ENCODE results near the gene CD6.
A peak's percentile ranks its signal among the peaks of the same experiment; 100 is the strongest.

CD6 gene

DNA sequence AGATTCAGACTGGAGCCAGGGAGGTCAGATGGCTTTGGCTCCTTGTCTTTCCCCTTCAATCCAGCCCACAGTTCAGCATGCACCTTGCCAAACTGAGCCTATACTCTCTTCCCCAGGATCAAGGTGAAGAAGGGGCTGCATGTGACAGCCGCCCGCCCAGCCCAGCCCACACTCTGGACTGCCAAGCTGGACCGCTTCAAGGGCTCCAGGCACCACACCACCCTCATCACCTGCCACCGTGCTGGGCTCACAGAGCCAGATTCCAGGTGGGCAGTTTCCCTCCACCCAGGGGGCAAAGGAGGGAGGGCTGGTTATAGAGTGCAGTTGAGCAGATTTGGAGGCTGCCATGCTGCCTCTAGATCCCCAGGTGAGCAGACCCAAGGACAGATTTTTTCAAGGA lies 41.1 kb upstream of the CD6 start:
- peaks cover 27% of the 10 kb centered on the region for H3K4me1 Mint-ChIP-seq (ENCODE audit: low read depth)
- intact Hi-C loops (cut with micrococcal nuclease), result no loop called here
- H3K27ac Mint-ChIP-seq, result no peak overlapping the region
- H3K36me3 Mint-ChIP-seq (ENCODE audit: low read depth), result no peaks in the 10 kb centered on the region
- peaks cover 57% of the 10 kb centered on the region for H3K27me3 Mint-ChIP-seq
- no peaks in the 10 kb centered on the region for H3K9me3 Mint-ChIP-seq
- H3K4me3 Mint-ChIP-seq, result no peak overlapping the region

DNA sequence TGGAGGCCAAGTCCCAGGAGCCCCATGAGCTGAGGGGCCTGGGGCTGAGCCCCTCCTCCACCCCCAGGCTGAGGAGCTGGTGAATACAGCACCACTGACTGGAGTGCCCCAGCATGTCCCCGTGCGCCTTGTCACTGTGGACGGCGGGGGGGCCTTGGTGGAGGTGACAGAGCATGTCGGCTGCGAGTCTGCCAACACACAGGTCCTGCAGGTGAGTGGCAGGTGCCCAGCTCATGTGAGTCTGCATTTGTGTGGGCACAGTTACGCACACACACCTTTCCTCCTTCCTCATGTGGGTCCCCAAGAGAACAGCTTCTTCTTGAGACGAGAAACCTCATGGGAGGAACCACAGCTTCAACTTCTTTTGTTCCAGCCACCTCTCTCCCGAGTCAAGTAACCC lies 39.6 kb upstream of the CD6 start:
- Mint-ChIP-seq H3K9me3 (no peaks in the 10 kb centered on the region), H3K36me3 (ENCODE audit: low read depth) (peaks cover 12% of the 10 kb centered on the region), H3K27ac (no peak overlapping the region), H3K4me3 (no peak overlapping the region), H3K27me3 (peaks cover 43% of the 10 kb centered on the region), H3K4me1 (ENCODE audit: low read depth) (peaks cover 27% of the 10 kb centered on the region)
- intact Hi-C loops (cut with micrococcal nuclease), result no loop called here

DNA sequence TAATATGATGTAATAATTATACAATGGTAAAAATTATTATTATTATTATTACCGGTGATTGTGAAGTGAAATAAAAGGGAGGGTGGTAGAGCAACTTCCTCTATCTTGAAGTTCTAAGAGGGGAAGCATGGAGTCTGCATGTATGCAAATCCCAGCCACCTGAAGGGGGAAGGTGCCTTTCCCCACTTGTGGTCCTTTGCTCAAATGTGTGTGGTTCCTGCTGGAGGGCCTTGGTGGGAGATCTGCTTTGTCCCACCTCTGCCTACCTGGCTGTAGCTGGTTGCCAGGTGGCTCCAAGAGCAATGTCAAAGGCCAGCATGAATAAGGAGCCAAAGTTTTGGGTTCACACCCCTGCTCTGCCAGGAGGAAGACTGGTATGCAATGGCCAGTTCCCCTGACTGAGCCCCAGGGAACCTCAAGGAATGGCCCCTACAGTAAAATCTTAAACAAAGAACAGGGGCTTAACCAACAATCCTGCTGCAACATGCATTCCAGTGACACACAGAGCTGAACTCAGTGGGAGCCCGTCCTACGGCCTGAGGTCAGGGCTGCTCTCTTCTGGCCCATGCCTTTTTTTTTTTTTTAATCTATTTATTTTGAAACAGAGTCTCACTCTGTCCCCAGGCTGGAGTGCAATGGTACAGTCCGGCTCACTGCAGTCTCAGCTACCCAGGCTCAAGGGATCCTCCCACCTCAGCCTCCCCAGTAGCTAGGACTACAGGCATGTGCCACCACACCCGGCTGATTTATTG lies 38.7 kb upstream of the CD6 start:
- Mint-ChIP-seq H3K9me3 (no peaks in the 10 kb centered on the region), H3K27ac (no peak overlapping the region), H3K4me1 (ENCODE audit: low read depth) (peaks cover 33% of the 10 kb centered on the region), H3K27me3 (peaks cover 35% of the 10 kb centered on the region), H3K4me3 (no peak overlapping the region), H3K36me3 (ENCODE audit: low read depth) (peaks cover 20% of the 10 kb centered on the region)
- intact Hi-C loops (cut with micrococcal nuclease), result no loop called here

DNA sequence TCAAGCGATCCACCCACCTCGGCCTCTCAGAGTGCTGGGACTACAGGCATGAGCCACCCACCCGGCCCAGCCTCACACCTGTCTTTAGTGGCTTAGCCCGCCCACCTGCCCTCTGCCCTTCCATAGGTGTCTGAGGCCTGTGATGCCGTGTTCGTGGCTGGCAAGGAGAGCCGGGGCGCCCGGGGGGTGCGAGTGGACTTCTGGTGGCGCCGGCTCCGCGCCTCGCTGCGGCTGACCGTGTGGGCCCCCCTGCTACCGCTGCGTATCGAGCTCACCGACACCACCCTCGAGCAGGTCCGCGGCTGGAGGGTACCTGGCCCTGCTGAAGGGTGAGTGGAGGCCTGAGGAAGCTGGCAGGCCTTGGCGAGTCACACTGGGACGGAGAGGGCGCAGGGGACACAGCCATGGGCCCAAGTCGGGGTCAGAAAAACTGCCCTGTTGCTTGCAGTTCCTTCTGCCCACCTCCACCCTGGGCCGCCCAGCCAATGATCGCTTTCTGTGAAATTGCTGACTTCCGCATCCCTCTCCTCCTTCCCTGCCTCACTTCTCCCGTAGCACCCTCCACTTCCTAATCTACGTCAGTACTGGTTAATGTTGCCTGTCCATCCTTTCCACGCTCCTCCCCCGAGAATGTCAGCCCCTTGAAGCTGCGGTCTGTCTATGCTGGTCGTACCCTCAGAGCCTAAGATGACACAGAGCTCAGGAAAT lies 37.9 kb upstream of the CD6 start:
- peaks cover 30% of the 10 kb centered on the region for H3K27me3 Mint-ChIP-seq
- H3K27ac Mint-ChIP-seq, result no peak overlapping the region
- intact Hi-C loops (cut with micrococcal nuclease), result no loop called here
- peaks cover 41% of the 10 kb centered on the region for H3K4me1 Mint-ChIP-seq (ENCODE audit: low read depth)
- no peak overlapping the region for H3K4me3 Mint-ChIP-seq
- peaks cover 28% of the 10 kb centered on the region for H3K36me3 Mint-ChIP-seq (ENCODE audit: low read depth)
- no peaks in the 10 kb centered on the region for H3K9me3 Mint-ChIP-seq

DNA sequence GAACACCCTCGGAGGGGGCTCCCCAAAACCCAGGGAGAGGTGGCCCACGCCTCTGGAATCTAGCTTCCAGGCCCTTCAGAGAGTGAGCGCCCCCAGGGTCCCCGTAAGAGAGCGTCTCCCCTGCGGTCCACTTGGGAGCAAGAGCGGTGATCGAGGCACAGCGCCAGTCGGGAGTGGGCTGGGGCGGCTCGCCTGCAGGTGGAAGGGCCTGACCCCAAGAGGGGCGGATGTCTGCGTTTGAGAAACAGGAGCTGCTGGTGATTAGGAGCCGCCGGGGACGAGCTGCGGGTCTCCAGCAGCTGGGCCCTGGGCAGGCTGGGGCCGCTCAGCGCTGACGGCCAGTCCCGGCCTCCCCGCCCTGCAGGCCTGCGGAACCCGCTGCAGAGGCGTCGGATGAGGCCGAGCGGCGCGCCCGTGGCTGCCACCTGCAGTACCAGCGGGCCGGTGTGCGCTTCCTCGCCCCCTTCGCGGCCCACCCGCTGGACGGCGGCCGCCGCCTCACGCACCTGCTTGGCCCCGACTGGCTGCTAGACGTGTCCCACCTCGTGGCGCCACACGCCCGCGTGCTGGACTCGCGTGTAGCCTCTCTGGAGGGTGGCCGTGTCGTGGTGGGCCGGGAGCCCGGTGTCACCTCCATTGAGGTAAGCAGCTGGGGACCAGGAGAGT lies 37.2 kb upstream of the CD6 start:
- H3K36me3 Mint-ChIP-seq (ENCODE audit: low read depth), result peaks cover 35% of the 10 kb centered on the region
- intact Hi-C loops (cut with micrococcal nuclease), result no loop called here
- no peaks in the 10 kb centered on the region for H3K9me3 Mint-ChIP-seq
- H3K4me1 Mint-ChIP-seq (ENCODE audit: low read depth), result peaks cover 48% of the 10 kb centered on the region
- H3K4me3 Mint-ChIP-seq, result no peak overlapping the region
- H3K27me3 Mint-ChIP-seq, result peaks cover 24% of the 10 kb centered on the region
- H3K27ac Mint-ChIP-seq, result no peak overlapping the region

DNA sequence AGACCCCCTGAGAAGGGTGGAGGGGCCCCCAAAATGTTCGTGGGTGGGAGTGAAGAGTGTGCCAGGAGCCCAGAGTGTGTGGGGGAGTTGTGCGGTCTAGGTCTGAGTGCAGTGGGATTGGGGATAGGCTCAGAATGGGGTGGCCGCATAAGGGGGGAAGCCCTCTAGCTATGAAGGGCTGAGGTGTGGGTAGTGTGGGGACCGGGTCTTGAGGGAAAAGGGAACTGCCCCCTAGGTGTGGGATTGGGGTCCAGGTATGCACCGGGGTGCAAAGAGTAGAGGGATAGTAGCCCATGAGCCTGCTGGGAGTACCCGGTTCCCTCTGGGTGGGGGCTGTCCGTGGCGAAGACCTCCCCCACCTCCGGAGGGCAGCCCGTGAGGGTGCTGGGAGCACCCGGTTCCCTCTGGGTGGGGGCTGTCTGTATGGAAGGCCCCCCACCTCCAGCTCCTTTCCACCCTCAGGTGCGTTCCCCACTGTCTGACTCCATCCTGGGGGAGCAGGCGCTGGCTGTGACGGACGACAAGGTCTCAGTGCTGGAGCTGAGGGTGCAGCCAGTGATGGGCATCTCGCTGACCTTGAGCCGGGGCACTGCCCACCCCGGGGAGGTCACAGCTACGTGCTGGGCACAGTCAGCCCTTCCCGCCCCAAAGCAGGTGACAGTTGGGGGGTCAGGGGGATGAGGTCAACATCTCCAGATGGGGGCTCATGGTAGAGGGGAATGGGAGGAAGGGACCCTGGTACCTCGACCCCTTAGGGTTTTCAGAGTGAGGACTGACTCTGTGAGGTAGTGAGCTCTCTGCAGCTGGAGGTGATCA lies 36.5 kb upstream of the CD6 start:
- Mint-ChIP-seq H3K36me3 (ENCODE audit: low read depth) (peaks cover 42% of the 10 kb centered on the region), H3K27ac (peak overlapping the region; percentile 4), H3K4me3 (no peak overlapping the region), H3K9me3 (no peaks in the 10 kb centered on the region), H3K4me1 (ENCODE audit: low read depth) (peaks cover 51% of the 10 kb centered on the region), H3K27me3 (peaks cover 17% of the 10 kb centered on the region)
- intact Hi-C loops (cut with micrococcal nuclease), result no loop called here

DNA sequence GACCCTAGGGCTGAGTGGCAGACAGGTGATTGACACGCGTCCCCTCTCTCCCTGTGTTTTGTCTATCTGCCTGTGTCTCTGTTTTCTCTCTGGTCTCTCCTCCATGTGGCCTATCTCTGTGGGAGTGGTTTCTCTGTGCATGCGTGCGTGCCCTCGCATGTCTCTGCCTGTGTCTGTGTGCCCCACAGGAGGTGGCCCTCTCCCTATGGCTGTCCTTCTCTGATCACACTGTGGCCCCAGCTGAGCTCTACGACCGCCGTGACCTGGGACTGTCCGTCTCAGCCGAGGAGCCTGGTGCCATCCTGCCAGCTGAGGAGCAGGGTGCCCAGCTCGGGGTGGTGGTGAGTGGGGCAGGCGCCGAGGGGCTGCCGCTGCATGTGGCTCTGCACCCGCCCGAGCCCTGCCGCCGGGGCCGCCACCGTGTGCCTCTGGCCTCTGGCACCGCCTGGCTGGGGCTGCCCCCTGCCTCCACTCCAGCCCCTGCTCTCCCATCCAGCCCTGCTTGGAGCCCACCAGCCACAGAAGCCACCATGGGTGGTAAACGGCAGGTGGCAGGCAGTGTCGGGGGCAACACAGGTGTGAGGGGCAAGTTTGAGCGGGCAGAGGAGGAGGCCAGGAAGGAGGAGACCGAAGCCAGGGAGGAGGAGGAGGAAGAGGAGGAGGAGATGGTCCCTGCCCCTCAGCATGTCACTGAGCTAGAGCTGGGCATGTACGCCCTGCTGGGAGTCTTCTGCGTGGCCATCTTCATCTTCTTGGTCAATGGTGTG lies 35.6 kb upstream of the CD6 start:
- H3K4me3 Mint-ChIP-seq, result no peak overlapping the region
- intact Hi-C loops (cut with micrococcal nuclease), result no loop called here
- peaks cover 51% of the 10 kb centered on the region for H3K36me3 Mint-ChIP-seq (ENCODE audit: low read depth)
- H3K27ac Mint-ChIP-seq, result peak overlapping the region; percentile 4
- peaks cover 8% of the 10 kb centered on the region for H3K27me3 Mint-ChIP-seq
- H3K4me1 Mint-ChIP-seq (ENCODE audit: low read depth), result peaks cover 53% of the 10 kb centered on the region
- no peaks in the 10 kb centered on the region for H3K9me3 Mint-ChIP-seq

DNA sequence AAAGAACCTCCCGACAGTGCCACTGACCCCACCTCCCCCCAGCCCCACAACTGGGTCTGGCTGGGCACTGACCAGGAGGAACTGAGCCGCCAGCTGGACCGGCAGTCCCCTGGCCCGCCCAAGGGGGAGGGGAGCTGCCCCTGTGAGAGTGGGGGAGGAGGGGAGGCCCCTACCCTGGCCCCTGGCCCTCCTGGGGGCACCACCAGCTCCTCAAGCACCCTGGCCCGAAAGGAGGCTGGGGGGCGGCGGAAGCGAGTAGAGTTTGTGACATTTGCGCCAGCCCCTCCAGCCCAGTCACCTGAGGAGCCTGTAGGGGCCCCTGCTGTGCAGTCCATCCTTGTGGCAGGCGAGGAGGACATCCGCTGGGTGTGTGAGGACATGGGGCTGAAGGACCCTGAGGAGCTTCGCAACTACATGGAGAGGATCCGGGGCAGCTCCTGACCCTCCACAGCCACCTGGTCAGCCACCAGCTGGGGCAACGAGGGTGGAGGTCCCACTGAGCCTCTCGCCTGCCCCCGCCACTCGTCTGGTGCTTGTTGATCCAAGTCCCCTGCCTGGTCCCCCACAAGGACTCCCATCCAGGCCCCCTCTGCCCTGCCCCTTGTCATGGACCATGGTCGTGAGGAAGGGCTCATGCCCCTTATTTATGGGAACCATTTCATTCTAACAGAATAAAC lies 34.9 kb upstream of the CD6 start:
- peaks cover 61% of the 10 kb centered on the region for H3K4me1 Mint-ChIP-seq (ENCODE audit: low read depth)
- H3K36me3 Mint-ChIP-seq (ENCODE audit: low read depth), result peaks cover 59% of the 10 kb centered on the region
- H3K27ac Mint-ChIP-seq, result no peak overlapping the region
- intact Hi-C loops (cut with micrococcal nuclease), result no loop called here
- H3K4me3 Mint-ChIP-seq, result no peak overlapping the region
- peaks cover under 1% of the 10 kb centered on the region for H3K27me3 Mint-ChIP-seq
- H3K9me3 Mint-ChIP-seq, result no peaks in the 10 kb centered on the region

DNA sequence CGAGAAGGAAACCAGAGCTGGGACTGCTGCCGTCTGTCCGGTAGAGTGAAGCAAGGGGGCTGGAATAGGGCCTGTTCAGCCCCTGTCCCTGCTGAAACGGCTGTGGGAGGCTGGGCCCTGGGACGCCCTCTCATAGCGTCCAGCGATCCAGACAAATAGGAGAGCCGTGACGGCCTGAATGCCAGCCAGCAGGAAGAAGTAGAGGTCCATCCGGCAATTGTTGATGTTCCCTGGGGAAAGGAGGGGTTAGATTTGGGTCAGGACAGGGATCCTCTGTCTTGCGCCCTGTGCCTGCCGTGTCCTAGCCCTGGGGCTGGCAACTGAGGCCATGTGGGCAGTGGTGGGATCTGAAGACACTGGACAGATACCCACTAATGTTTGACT lies 34.3 kb upstream of the CD6 start:
- Mint-ChIP-seq H3K27ac (no peak overlapping the region), H3K27me3 (no peaks in the 10 kb centered on the region), H3K9me3 (no peaks in the 10 kb centered on the region), H3K4me1 (ENCODE audit: low read depth) (peaks cover 63% of the 10 kb centered on the region), H3K36me3 (ENCODE audit: low read depth) (peaks cover 64% of the 10 kb centered on the region), H3K4me3 (no peak overlapping the region)
- intact Hi-C loops (cut with micrococcal nuclease), result no loop called here

DNA sequence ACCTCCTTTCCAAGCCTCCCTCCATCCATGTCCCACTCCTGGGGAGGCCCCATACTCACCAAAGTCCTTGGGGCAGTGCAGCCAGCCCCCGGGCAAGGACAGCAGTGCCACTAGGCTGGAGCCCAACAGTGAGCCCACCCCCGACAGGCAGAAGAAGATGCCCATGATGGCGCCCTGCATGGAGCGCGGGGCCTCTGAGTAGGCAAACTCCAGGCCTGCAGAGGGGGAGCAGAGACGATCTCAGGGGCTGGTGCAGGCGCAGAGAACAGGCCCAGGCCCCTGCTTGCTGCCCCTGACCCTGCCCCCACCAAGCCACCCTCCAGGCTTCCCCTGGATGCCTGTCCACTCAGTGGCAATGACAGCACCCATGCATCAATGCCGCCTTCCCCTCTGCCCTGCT lies 33.7 kb upstream of the CD6 start:
- Mint-ChIP-seq H3K4me1 (ENCODE audit: low read depth) (peaks cover 68% of the 10 kb centered on the region), H3K4me3 (no peak overlapping the region), H3K27me3 (no peaks in the 10 kb centered on the region), H3K9me3 (no peaks in the 10 kb centered on the region), H3K27ac (no peak overlapping the region), H3K36me3 (ENCODE audit: low read depth) (peaks cover 71% of the 10 kb centered on the region)
- intact Hi-C loops (cut with micrococcal nuclease), result no loop called here

DNA sequence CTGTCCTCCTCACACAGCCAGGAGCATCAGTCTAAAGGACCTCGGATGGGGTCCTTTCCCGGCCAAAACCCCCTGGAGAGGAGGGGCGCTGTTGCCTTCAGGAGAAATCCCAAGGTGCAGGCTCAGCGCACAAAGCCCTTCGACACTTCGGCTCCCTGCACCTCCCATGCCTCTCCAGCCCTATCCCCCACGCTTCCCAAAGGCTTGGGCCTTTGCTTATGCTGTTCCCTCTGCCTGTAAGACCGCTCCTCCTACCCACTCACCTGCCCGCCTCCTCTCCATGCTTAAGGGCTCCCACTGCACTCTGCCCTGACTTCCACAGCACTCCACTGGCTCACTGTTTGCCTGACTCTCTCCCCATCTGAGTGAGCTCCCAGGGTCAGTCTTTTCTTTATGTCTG lies 33.0 kb upstream of the CD6 start:
- Mint-ChIP-seq H3K9me3 (no peaks in the 10 kb centered on the region), H3K36me3 (ENCODE audit: low read depth) (peaks cover 77% of the 10 kb centered on the region), H3K27me3 (no peaks in the 10 kb centered on the region), H3K4me3 (no peak overlapping the region), H3K4me1 (ENCODE audit: low read depth) (peaks cover 70% of the 10 kb centered on the region), H3K27ac (no peak overlapping the region)
- intact Hi-C loops (cut with micrococcal nuclease), result no loop called here

DNA sequence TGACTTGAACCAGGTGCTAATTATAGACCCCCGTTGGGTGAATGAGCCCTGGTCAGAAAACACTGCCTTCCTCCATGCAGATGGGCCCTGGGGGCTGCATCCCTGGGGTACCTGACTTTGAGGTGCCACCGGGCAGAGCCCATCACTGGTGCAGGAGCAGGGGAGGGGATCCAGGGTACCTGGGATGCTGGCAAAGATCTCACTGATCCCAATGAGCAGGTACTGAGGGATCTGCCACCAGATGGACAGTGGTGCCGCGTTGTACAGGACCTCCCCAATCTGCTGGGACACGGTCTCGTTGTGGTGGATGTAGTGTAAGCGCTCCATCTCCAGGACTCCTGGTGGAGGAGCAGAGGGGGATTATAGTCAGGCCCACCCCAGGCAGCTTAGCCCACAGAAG lies 32.2 kb upstream of the CD6 start:
- intact Hi-C loops (cut with micrococcal nuclease), result no loop called here
- Mint-ChIP-seq H3K4me1 (ENCODE audit: low read depth) (peaks cover 71% of the 10 kb centered on the region), H3K9me3 (no peaks in the 10 kb centered on the region), H3K36me3 (ENCODE audit: low read depth) (peaks cover 85% of the 10 kb centered on the region), H3K27me3 (no peaks in the 10 kb centered on the region), H3K27ac (no peak overlapping the region), H3K4me3 (no peak overlapping the region)

DNA sequence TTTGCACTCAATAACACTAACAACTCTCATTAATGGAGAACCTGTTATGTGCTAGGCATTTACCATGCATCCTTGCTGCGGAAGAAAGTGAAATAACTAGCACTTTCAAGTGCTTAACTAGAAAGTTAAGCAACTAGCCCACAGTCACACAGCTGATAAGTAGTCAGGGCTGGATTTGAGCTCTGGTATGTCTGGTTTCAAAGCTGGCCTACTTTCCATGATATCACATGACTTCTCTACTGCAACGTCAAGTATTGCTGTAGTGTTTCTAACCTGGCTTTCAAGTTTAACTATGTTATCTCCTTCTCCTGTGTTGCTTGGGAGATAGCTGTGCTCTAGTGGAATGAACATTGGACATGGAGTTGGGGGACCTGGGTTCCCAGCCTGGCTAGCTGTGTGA lies 31.6 kb upstream of the CD6 start:
- Mint-ChIP-seq H3K4me1 (ENCODE audit: low read depth) (peaks cover 71% of the 10 kb centered on the region), H3K36me3 (ENCODE audit: low read depth) (peaks cover 91% of the 10 kb centered on the region), H3K27me3 (no peaks in the 10 kb centered on the region), H3K27ac (no peak overlapping the region), H3K9me3 (no peaks in the 10 kb centered on the region), H3K4me3 (no peak overlapping the region)
- intact Hi-C loops (cut with micrococcal nuclease), result no loop called here

All from dendritic cell treated with granulocyte-macrophage colony-stimulating factor and Interleukin-4, amounts not matched to agents 40 ng/mL and 50 ng/mL, for 4 days (primary cell).